Uterus (tissue), 4 donors: ENCODE data around the gene ATP11A. TPM values are rescaled to one million over a fixed set of nuclear protein-coding genes. Genes with fewer than 3 reads are reported as not detected.

Source experiments
- DNase-seq, 2 donors: peaks; one replicate each; pipeline ENCODE4 v3.0.0-alpha.2; 2019 to 2020
- H3K27ac ChIP-seq, 2 donors: fragments of 200-600 bp; sonication (generic); 1 replicate in 1 of 2; 2 replicates in 1 of 2; pipeline ENCODE4 v1.5.1; 2016 to 2018
- H3K27me3 ChIP-seq, 2 donors: fragments of 200-600 bp; sonication (generic); one replicate each; pipeline ENCODE4 v1.5.1; 2018 to 2019; ENCODE audit warnings: control low read depth in 1 of 2
- H3K36me3 ChIP-seq, 2 donors: fragments of 200-600 bp; sonication (generic); one replicate each; pipeline ENCODE4 v1.5.1; 2019; ENCODE audit warnings: control low read depth in 1 of 2
- H3K4me1 ChIP-seq, 2 donors: fragments of 200-600 bp; sonication (generic); one replicate each; pipeline ENCODE4 v1.5.1; 2018 to 2019; ENCODE audit warnings: control low read depth in 1 of 2
- H3K4me3 ChIP-seq, 2 donors: fragments of 200-600 bp; sonication (generic); 1 replicate in 1 of 2; 2 replicates in 1 of 2; pipeline ENCODE4 v1.5.1; 2018 to 2019; ENCODE audit warnings: mild to moderate bottlenecking in 1 of 2
- H3K9me3 ChIP-seq, 2 donors: fragments of 200-600 bp; sonication (generic); one replicate each; pipeline ENCODE4 v1.5.1; 2019; ENCODE audit warnings: control low read depth in 1 of 2
- POLR2A ChIP-seq, 2 donors: fragments of 450-650 bp; IDR thresholded peaks; one replicate each; pipeline ENCODE4 v1.6.1; 2016; ENCODE audit warnings: antibody characterized with exemption in 2 of 2, mild to moderate bottlenecking in 1 of 2, moderate library complexity in 1 of 2
- intact Hi-C: fragments of 100-400 bp; cut with DNase I; formaldehyde crosslinking; loops from one replicate; pipeline ENCODE4 v1.15.1; 2023; ENCODE audit warnings: low total_unique reads
- total RNA-seq, 4 donors: library from RNA; depleted of rRNA in 3 of 4; stranded (reverse); fragments of >200 nt in 3 of 4; gene quantifications; one replicate each; pipeline versions ENCODE4 v1.1.0 to v1.2.4, GENCODE V29; 2014 to 2023
- TF ChIP-seq, protein P1 (sequence below), 4 experiments: fragments of 200-600 bp in 2 of 4; fragments of 450-650 bp in 2 of 4; sonication (generic) in 2 of 4; IDR thresholded peaks; one replicate each; pipeline ENCODE4 v1.5.1; 2016 to 2019; ENCODE audit warnings: antibody characterized with exemption in 4 of 4, mild to moderate bottlenecking in 2 of 4, moderate library complexity in 1 of 4
- donor health status: DM: yes; HTN: yes; CAD: no.

ATP11A gene
- total RNA-seq, 4 donors from 2014 or later = 12.8 to 149 (median 22.8) TPM

DNA sequence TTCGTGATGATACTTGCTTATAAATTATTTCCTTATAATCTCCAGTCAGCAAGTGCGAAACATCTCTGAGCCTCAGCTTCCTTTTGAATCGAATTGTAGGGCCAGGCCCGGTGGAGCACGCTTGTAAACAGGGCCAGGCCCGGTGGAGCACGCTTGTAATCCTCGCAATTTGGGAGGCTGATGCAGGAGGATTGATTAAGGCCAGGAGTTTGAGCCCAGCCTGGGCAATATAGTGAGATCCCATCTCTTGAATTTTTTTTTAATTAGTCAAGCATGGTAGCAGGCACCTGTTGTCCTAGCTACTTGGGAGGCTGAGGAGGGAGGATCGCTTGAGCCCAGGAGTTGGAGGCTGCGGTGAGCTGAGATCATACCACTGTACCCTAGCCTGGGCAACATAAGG lies 163.0 kb downstream of the ATP11A start:
- no peaks in the 10 kb centered on the region for H3K36me3 ChIP-seq
- no peak for TF ChIP-seq POLR2A (IDR thresholded peaks at IDR 0.05)
- TF ChIP-seq, protein P1, sequence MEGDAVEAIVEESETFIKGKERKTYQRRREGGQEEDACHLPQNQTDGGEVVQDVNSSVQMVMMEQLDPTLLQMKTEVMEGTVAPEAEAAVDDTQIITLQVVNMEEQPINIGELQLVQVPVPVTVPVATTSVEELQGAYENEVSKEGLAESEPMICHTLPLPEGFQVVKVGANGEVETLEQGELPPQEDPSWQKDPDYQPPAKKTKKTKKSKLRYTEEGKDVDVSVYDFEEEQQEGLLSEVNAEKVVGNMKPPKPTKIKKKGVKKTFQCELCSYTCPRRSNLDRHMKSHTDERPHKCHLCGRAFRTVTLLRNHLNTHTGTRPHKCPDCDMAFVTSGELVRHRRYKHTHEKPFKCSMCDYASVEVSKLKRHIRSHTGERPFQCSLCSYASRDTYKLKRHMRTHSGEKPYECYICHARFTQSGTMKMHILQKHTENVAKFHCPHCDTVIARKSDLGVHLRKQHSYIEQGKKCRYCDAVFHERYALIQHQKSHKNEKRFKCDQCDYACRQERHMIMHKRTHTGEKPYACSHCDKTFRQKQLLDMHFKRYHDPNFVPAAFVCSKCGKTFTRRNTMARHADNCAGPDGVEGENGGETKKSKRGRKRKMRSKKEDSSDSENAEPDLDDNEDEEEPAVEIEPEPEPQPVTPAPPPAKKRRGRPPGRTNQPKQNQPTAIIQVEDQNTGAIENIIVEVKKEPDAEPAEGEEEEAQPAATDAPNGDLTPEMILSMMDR (IDR thresholded peaks at IDR 0.05) = no peak
- intact Hi-C loops = no loop called here

DNA sequence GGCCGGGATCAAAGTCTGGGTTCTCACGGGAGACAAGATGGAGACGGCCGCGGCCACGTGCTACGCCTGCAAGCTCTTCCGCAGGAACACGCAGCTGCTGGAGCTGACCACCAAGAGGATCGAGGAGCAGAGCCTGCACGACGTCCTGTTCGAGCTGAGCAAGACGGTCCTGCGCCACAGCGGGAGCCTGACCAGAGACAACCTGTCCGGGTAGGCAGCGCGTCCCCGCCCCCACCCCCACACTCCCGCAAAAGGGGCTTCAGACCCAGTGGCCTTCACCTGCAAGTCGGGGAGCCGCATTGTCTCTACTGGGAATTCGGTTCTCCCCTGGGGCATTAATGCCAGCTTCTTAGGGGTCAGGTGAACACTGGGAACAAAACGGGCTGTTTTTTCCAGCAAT lies 164.5 kb downstream of the ATP11A start:
- H3K4me1 ChIP-seq = no peaks in the 10 kb centered on the region
- H3K4me3 ChIP-seq = no peak overlapping the region
- intact Hi-C loops = no loop called here
- TF ChIP-seq, protein P1 (IDR thresholded peaks at IDR 0.05) = no peak
- TF ChIP-seq POLR2A (IDR thresholded peaks at IDR 0.05) = no peak
- no peak overlapping the region for H3K27ac ChIP-seq
- H3K9me3 ChIP-seq = no peaks in the 10 kb centered on the region
- H3K36me3 ChIP-seq = no peaks in the 10 kb centered on the region
- no peak for DNase-seq
- H3K27me3 ChIP-seq = no peaks in the 10 kb centered on the region

More for the DNA sequence above, 163.0 kb downstream of the ATP11A start:
- H3K9me3 ChIP-seq = no peaks in the 10 kb centered on the region
- H3K4me3 ChIP-seq = no peak overlapping the region
- no peak for DNase-seq
- no peak overlapping the region for H3K27ac ChIP-seq
- no peaks in the 10 kb centered on the region for H3K27me3 ChIP-seq
- H3K4me1 ChIP-seq = no peaks in the 10 kb centered on the region

DNA sequence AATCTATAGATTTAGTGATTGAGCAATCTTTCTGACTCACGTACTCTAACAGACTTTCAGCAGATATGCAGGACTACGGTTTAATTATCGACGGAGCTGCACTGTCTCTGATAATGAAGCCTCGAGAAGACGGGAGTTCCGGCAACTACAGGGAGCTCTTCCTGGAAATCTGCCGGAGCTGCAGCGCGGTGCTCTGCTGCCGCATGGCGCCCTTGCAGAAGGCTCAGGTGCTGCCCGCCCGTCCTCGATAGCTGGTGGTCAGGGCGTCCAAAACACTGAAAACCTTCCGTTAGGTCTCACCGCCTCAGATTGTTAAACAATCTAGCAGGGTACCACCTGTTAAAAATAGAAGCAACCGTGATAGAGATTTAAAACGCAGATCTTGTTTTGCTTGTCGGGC lies 166.0 kb downstream of the ATP11A start:
- Histone ChIP-seq H3K4me1 (no peaks in the 10 kb centered on the region), H3K27me3 (no peaks in the 10 kb centered on the region), H3K36me3 (no peaks in the 10 kb centered on the region), H3K9me3 (no peaks in the 10 kb centered on the region), H3K4me3 (no peak overlapping the region), H3K27ac (no peak overlapping the region)
- DNase-seq = peak in 1 of 2 donors; percentile 5
- intact Hi-C loops = no loop called here
- no peak for TF ChIP-seq POLR2A (IDR thresholded peaks at IDR 0.05)
- TF ChIP-seq, protein P1 (IDR thresholded peaks at IDR 0.05) = no peak

DNA sequence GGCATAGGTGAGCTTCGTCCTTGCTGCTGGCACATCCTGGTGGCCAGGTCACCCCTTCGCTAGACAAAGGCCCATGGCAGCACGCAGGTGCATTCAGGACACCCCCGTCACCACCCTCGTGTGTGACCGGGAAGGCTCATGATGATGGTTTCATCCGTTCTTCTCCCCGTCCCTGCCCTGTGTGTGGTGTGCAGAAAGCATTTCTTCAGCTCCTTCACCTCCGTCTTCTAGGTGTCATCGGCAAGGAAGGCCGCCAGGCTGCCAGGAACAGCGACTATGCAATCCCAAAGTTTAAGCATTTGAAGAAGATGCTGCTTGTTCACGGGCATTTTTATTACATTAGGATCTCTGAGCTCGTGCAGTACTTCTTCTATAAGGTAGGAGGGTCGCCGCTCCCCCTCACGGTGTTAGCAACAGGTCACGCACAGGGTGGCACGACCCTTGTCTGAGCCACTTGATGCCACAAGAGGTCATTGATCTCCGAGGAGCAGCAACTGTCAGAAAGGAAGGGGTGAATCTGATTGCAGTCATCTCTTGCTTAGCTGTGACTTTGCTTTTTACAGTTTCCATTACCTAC lies 168.2 kb downstream of the ATP11A start:
- TF ChIP-seq, protein P1 (IDR thresholded peaks at IDR 0.05) = no peak
- no peak for TF ChIP-seq POLR2A (IDR thresholded peaks at IDR 0.05)
- Histone ChIP-seq H3K4me1 (no peaks in the 10 kb centered on the region), H3K27ac (no peak overlapping the region), H3K4me3 (no peak overlapping the region), H3K9me3 (no peaks in the 10 kb centered on the region), H3K36me3 (no peaks in the 10 kb centered on the region), H3K27me3 (no peaks in the 10 kb centered on the region)
- DNase-seq = peak in 1 of 2 donors; percentile 11
- intact Hi-C loops = no loop called here

DNA sequence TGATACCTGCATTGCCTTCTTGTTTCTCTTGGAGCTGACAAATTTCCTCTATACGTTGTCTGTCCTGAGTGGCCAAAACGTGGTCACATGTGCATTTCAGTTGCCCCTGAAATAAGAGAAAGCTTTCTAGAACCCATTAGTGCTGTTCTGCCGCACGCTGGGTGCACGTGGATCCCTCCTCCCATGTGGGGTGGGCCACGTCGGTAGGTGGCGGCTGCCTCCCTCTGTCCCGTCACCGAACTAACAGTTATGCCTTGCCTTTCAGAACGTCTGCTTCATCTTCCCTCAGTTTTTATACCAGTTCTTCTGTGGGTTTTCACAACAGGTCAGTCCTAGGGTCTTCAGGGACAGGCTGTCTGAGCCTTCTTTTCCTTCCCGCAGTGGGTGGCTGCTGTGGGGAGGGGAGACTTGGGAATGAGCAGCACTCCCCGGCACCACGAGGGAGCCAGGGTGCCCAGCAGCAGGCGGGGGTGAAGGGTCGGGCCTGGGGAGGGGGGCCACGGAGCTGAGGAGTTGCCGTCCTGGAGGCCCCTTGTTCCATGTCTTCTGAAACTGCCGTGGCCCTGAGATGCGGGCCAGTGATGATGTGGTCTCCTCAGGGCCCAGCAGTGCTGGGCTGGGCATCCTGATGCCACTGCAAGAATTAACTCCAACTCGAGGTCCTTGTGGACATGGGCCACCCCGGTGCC lies 169.4 kb downstream of the ATP11A start:
- Histone ChIP-seq H3K4me3 (no peak overlapping the region), H3K36me3 (no peaks in the 10 kb centered on the region), H3K4me1 (no peaks in the 10 kb centered on the region), H3K27ac (no peak overlapping the region), H3K9me3 (no peaks in the 10 kb centered on the region), H3K27me3 (no peaks in the 10 kb centered on the region)
- intact Hi-C loops = no loop called here
- TF ChIP-seq POLR2A (IDR thresholded peaks at IDR 0.05) = no peak
- TF ChIP-seq, protein P1 (IDR thresholded peaks at IDR 0.05) = no peak
- DNase-seq = peak in 1 of 2 donors; percentile 2
